A204.1 (cell line): ENCODE results near the gene MYL10.
"Not testable (repeated sequence)": the region's sequence is repeated elsewhere in the genome, so short reads cannot be mapped to it uniquely, and the experiment has no call there.

Experiments
- FAIRE-seq: peaks from 2 replicates; lab custom pipeline; 2012; peaks lifted over from hg19 to GRCh38; lab: Jason Lieb, UNC

Gene MYL10

DNA sequence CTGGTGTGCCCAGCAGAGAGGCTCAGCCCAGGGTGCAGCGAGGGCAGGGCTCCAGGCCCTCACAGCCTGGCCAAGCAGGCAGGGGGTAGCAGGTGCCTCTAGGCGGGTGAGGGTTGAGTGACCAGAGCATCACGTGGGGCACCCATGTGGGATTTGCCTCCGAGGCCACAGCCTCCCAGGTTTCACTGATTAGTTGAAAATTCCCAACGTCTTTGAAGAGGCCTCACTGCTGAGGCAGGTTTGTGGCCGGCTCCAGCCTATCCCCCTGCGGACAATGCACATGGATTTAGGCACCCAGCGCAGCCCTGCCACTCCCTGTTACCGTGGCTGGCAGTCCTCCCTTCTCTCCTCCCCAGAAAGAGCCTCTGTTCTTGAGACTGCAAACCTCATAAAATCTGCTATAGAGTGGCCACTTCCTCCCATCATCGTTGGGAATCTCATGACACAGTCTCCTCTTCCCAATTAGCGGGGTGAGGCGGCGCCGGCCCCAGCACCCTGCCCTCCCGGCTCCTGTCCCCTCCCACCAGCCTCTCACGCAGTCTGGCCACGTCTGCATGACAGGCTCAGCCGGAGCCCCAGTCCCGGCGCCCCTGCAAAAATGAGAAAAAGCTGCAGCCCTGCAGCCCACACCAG, 10.8 kb downstream of the MYL10 start:
- FAIRE-seq: no peak

DNA sequence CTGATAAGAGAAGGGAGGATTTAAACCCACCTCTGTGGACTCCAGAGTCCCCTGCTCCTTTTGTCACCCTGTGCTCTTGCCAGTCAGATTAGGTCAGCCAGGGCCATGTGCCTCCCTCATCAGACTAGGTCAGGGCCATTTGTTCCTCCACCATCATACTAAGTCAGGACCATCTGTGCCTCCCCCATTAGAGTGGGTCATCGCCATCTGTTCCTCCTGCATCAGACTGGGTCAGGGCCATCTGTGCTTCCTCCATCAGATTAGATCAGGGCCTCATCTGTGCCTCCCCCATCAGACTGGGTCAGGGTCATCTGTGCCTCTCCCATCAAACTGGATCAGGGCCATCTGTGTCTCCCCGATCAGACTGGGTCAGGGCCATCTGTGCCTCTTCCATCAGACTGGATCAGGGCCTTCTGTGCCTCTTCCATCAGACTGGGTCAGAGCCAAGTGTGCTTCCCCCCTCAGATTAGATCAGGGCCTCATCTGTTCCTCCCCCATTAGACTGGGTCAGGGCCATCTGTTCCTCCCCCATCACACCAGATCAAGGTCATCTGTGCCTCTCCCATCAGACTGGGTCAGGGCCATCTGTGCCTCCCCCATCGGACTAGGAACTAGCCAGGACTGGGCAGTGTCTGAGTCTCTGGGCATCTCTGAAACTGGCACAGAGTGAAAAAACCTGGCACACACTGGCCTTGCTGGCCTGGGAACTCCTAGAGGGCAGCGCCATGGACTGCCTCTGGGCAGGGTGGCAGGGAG, 11.5 kb downstream of the MYL10 start:
- no peak for FAIRE-seq

DNA sequence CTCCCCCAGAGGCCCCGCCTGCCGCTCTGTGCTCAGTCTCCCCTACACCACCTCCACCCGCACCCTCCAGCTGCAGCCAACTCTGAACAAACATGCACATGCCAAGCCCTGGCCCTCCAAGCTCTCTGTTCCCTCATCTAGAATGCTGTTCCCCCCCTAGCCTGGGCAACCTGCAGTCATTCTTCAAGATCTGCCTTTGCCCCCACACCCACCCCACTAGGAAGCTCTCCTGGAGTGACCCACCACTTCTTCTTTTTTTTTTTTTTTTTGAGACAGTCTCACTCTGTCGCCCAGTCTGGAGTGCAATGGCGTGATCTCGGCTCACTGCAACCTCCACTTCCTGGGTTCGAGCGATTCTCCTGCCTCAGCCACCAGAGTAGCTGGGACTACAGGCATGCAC, 13.7 kb downstream of the MYL10 start:
- no peak for FAIRE-seq

DNA sequence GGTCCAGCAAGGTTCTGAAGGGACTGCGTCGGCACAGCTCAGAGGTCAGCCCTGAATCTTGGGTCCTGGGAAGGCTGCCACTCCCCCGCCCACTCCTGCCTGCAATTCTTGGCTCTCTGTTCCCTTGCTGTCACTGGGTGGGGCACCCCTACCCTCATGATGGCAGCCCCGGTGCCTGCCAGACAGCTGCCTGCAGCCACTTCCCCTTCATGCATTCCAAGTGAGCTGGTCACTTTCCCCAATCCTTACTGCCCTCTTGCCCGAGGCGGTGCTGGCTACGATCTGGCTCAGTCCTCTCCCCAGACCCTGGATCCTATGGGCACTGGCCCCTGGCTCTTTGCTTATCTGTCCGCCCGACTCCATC, 14.2 kb downstream of the MYL10 start:
- no peak for FAIRE-seq

DNA sequence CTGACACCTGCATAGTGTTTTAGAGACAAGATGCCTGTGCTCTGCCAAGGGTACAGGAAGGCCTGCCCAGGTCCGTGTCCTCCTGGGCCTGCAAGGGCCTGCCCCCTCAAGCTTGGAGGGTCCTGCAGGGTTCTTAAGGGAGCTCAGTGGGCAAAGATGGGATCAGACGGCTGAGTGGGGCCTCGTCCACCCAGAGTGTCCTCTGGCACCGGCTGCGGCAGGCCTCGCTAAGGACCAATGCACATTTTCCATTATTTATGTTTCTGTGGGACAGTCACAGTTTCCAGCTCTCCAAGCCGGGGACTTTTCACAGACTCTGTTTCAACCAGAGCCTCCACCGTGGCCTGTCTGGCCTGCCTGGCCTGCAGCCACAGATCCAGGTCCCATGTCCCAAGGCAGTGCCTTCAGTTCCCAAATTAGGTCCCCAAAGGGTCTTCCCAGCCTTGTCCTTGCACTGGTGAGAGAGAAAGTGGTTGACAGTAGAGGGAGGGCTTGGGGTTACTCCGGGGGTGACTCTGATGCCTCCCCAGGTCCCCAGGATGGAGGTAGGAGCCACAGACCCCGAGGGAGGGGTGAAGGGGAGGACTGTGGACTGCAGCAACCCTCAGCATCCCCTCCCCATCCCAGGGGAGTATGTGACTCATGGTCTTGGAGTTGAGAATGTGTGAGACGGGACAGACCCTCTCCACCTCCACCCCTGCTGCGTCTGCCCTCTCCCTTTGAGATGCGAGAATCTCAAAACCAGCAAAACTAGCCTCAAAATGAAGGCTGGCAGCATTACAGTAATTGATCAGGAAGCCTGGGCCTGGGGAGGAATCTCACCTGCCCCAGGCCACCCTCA, 14.8 kb downstream of the MYL10 start:
- FAIRE-seq: no peak

DNA sequence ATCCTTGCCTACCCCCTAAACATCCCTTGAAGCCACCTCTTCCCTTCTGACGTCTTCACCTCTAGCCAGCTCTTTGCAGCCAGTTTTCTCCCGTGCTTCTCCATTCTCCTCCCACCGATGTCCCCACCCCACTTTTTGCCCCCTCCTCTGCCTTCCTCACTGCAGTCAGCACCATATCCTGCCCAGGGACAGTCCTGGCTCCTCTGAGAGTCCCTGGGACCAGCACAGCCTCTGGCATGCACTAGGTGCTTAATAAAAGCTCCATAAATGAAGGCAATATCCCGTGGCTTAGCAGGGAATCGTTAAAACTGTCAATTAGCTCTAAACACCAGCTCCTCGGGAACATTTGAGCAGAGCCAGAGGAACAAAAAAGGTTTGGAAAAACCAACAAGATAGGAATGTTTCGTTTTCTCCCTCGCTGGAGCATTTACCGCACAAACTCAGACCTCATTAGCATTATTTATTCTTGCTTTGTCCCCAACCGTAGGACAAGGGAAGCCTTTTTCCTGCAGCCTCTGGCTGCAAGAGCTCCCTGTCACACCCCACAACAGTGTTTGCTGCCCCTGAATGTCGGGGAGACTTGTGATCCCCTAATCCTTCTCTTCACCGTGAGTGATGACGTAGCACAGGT, 16.1 kb downstream of the MYL10 start:
- no peak for FAIRE-seq

DNA sequence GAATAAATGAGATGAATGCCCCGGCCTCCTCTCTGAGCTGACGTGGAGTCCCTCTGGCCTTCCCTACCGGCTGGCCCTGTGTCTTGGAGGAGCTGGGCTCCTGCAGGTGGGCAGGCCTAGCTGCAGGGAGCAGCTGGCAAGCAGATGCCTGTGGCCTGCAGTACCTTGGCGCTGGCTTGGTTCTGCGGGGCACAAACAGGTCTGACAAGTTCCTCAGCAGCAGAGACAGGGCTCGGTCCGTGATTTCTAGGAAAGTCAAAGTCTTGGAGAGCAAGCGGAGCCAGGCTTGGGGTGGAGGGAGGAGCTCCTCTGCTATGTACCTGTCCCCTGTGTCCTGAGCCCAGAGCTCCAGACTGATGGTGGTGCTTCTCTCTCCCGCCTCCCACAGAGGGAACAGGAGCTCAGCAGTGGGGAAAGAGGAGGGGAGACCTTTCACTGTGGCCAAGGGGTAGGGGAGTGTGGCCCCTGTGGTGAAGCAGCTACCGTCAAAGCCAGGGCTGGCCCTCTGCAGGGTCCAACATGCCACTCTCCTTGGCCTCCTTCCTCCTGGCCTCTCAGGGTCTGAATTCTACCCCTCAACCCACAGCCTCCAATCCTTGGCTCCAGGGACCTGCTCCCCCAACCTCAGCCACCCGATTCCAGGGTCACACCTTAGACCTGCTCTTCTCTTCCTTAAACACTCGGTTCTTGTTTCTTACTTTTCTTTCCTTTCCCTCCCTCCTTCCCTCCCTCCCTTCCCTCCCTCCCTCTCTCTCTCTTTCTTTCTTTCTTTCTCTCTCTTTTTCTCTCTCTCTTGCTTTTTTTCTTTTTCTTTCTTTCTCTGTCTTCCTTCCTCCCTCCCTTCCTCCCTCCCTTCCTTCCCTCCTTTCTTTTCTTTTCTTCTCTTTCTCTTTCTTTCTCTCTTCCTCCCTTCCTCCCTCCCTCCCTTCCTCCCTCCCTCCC, 20.1 kb downstream of the MYL10 start:
- no peak for FAIRE-seq

DNA sequence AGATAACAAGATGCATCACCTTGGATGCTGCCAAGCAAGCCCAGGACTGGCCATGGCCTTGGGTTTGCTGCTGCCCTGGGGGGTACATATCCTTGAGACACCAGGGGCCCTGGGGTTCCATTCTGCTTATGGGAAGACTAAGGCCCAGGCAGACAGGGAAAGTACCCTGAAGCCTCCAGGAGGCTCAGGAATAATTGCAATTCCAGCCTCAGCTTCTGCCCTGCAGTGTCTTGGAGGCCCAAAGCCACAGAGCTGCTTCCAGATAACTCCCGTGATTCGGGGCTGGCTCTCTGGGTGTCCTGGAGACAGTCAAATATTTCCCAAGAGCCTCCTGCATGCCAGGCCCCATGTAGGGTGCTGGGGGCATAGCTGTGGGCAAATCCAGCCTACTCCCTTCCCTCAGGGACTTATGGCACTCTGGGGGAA, 22.6 kb downstream of the MYL10 start:
- FAIRE-seq: no peak

DNA sequence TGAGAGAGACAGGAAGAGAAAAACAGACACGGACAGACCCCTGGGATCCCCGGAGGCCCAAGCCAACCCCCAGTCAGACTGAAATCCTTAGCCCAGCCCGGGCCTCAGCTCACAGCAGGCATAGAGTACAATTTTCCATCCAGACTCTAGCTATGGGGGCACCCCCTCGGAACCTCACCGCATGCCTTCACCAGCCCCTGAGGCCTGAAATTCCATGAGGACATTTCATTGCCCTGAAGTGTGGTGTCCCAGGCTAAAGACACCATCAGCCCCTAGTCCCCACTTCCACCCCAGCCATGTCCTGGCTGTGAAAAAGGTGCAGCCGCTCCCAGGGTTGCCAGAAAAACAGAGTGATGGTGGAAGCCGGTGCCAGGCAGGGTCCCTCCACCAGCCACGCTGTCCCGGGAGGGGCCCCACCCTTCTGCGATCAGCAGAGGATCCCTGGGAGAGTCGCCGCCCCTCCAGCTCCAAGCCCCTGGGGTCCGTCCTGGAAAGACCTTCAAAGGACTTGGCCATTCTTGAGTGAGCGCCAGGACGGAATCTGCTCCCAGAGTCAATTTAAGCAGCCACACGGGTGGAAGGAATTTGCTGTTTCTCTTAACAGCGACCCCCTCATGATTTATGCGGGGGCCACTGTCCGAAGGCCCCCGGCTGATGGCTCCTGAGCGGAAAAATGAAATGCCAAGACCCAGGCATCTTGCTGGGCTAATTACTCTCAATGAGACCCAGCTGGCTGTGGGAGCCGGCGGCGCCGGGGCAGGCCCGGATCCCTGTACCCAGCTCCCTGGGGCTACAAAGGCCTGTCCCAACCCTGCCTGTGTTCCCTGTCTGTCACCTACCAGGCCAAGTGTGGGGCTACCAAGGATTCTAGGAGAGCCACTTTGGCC, 23.2 kb downstream of the MYL10 start:
- FAIRE-seq: no peak

DNA sequence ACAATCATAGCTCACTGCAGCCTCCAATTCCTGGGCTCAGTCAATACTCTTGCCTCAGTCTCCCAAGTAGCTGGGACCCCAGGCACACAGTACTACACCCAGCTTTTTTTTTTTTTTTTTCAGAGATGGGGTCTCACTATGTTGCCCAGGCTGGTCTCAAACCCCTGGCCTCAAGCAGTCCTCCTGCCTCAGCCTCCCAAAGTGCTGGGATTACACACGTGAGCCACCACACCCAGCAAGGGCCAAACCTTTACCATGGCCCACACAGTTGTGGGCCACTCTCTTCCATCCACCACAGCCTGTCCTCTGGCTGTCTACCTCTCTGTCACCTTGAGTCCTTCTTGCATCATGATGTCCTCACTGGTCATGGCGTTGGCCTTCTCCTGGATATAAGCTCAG, 24.2 kb downstream of the MYL10 start:
- not testable (repeated sequence) for FAIRE-seq

DNA sequence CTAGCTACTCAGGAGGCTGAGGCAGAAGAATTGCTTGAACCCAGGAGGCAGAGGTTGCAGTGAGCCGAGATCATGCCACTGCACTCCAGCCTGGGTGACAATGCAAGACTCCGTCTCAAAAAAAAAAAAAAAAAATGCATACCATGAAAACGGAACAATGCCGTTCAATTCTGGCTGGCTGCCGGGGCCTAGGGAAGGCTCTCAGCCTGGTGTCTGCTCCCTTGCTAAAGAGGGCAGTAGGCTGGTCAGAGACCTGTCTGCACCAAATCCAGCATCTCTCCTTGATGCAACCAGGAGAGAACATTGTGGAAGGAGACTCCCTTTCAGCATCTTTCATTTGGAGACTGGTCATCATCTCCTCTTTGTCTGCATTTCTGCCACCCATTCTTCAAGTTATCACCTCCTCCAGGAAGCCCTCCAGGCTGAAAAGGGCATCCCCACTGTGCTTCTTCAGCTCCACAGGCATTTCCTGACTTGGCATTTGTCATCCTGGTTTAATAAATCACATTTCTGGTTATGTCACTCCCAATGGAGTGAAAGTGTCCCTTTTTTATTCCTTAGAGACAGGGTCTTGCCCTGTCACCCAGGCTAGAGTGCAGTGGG, 24.7 kb downstream of the MYL10 start:
- FAIRE-seq: no peak

DNA sequence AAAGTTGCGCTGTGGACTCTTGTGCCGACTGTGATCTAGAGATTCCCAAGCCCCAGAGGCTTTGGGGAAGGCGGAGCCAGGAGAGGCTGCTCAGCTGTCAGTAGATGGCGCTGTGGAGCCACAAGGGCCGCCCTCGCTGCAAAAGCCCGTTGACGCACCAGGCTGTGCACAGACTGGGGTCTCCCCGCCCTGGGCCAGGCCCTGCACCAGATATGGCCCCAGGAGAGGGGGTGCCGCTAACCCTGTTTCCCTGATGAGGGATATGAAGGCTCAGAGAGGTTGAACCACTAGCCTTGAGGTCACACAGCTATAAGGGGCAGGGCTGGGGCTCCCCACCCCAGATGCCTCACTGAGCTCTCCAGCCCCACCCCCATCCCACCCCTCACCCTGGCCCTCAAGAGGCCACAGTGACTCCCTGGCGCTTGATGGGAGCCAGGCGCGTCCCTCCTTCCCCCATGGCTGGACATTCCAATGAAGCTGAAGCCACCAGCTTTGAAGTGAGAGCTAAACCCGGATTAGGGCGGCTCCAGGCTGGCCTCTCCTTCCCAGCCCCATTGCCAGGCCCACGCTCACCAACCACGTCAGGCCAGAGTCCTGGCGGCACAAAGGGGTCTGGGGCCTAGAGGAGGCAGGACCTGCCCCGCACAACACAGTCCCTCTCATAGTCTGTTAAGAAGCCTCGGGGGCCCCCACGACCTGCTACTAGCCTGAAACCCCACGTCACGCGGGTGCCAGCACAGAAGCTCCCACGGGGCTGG, 26.4 kb downstream of the MYL10 start:
- FAIRE-seq: peak; percentile 40

DNA sequence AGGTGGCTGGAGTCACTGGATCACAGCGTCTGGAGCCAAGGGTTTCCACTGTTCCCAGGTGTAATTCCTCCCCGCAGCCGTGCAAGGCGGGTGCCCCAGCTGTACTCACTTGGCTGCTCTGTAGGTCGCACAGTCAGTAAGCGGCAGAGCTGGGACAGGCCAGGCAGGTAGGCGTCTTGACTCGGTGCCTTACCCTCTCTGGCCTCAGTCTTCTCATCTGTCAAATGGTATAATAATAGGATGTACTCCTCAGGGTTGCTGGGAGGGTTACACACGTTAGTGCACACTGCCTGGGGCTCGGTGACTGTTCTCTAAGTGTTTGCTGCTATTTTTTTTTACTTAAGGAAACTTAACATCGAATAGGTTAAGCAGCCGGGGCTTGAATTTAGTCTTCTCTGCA, 27.0 kb downstream of the MYL10 start:
- no peak for FAIRE-seq

DNA sequence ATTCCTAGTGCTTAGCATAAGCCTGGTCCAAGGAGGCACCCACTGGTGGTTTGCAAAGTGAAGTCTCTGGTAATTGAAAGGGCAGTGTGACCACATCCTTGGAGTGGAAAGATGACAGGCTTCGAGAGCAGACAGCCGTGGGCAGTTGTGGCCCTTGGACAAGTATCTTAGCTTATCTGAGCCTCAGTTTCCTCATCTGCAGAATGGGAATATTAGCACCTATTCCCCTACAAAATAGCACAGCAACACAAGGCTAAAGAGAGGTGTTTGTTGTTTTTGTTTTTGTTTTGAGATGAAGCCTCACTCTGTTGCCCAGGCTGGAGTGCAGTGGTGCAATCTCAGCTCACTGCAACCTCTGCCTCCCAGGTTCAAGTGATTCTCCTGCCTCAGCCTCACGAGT, 29.3 kb downstream of the MYL10 start:
- no peak for FAIRE-seq

DNA sequence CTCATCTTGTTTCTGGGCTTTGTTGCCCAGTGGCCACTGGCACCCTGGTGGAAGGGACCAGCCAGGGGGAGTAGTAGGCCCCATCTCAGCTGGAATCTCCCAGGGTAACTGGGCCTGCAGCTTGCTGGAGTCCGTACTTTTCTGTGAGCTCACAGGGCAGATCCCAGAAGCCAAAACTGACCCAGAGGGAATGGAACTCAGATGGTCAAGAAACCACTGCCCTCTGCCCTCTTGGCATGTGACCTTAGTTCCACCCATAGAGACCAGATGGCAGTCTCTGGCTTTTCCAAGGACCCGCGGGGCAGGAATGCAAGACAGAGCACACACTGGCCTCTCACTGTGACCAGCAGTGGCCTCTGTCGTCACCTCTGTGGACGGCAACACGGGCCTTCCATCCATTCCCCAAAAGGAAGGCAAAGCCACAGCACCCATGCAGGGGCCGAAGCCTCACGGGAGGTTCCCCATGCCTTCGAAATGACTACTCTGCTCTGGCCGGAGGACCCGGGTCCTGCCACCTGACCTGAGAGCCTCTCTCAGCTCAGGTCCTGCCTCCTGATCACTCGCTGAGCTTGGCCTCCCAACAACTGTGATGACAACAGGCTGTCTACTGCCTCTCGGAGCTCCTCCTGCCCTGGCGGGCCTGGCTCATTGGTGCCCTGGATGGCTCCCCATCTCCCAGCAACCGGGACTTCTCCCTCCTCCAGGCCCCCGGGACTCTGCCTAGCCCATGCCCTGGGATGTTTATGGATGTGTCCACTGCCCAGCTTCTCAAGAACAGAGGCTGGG, 29.9 kb downstream of the MYL10 start:
- no peak for FAIRE-seq

DNA sequence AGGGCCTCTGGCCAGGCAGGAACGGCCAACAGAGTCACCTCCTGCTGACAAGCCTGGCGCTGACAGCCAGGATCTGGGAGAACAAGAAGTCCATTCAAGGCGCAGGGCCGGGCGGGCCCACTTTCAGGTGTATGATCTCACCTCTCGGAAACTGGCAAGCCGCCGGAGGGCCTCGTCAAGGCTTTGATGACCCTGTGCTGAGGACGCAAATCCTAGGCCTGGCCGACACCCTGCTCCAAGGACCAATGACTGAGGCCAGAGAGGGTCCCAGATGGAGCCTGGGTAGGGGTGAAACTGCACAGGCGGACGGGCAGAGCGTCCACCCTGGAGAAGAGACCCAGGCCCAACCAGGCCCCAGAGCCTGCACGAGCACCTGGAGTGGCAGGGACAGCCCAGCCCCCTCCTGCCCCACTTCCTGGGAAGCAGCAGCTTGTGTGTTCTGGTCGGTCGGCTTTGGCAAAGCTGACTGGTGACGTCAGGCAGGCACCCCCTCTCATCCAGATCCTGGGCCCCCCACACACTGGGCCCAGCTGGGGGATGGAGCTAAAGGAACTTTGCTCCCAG, 30.6 kb downstream of the MYL10 start:
- FAIRE-seq: no peak

DNA sequence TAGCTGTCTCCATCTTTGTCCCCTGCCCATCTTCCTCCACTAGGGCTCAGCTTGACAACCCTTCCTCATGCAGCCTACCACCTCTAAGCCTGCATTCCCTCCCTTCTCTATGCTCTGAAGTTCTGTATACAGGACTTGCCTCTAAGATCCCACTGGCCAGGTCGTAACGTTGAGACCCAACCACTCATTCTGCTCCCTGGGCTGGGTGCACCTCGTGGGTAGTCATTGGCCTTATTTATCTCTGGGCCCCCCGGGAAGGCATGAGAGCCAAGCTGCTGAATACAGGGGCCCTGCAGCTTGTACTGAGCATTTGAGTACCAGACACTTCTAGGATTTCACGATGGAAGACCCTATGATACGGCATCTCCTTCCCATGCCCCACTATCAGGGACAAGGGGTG, 31.2 kb downstream of the MYL10 start:
- no peak for FAIRE-seq

DNA sequence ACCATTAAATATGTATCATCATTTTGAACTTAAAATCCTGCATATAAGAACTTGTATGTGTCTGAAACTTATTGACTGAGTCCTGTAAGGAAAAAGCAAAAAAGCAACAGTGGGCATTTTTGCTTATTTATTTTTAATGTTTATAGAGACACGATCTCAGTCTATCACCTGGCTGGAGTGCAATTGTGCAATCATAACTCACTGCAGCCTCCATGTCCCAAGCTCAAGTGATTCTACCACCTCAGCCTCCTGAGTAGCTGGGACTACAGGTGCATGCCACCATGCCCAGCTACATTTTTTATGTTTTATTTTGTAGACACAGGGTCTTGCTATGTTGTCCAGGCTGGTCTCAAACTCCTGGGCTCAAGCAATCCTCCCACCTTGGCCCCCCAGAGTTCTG, 32.2 kb downstream of the MYL10 start:
- FAIRE-seq: no peak
